Astrocyte of the hippocampus (primary cell): ENCODE data around the gene PTGIS.

Source experiments
- DNase-seq: peaks from one replicate; pipeline ENCODE4 v3.0.0; 2011; ENCODE audit warnings: low read depth, low spot score

PTGIS gene

GRCh38 chr20:49470922-49471321 lies 97.0 kb downstream of the PTGIS start:
- no peak for DNase-seq

DNA sequence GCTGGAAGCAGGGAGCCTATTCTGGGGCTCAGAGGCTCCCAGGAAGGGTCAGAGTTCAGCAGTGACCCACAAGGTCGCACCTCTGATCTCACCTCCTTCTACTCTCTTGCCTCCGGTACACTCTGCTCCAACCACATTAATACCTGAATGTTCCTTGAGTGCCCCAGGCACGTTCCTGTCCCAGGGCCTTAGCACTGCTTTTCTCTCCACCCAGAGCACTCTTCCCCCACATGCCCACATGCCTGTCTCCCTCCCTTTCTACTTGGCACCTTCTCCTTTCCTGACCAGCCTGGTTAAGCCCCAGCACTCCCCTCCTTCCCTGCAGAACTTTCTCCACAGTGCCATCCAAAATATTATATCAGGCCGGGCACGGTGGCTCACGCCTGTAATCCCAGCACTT lies 98.9 kb downstream of the PTGIS start:
- DNase-seq: no peak

GRCh38 chr20:49468412-49468811 lies 99.5 kb downstream of the PTGIS start:
- DNase-seq: no peak

DNA sequence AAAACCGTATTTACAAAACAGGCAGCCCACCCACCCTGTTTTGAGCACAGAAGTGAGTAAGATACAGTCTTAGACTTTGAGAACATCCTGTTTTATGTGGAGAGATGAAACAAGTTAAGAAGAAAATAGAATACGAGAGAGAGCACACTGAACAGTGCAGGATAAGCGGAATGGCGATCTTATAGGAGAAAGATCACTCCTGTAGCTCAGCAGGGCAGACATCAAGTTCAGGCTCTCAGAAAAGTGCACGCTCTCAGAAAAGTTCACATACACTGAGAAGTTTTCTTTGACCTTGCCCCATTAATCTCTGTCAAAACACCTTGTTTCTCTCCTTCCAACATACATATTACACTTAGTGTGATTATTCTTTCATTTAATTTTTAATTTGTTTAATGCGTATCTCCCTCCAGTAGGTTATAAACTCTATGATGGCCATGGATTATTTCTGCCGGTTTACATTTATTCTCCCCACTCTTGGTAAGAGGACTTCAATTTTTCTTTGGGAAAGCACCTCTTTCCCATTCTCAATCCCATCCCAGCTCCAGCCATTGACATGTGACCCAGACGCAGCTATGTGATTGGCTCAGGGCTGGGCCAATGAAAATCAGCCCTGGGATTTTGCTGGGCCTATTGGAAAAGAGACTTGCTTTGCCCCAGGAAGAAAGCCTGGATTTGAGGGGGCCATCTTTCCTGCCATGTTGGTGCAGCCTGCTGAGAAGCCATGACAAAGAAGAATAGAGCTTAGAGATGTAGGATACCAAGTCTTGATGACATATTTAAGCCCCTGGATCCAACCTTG lies 101.6 kb downstream of the PTGIS start:
- no peak for DNase-seq

DNA sequence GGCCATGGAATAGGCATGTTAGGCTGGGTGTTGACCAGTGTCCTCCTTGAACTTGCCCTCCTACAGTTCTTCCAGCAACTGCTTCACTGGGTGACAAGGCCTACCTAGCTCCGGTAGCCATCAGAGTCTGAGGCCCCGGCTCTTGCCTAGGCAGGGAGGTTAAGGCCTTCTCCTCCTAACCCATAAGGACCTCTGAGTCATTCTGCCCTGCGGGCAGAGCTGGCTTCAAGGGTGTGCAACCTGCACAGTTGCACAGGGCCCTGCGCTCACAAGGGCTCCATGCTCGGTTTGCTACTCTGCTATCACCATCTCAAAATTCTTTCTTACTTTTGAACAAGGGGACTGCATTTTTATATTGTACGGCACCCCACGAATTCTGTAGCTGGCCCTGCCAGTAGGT lies 103.4 kb downstream of the PTGIS start:
- no peak for DNase-seq

DNA sequence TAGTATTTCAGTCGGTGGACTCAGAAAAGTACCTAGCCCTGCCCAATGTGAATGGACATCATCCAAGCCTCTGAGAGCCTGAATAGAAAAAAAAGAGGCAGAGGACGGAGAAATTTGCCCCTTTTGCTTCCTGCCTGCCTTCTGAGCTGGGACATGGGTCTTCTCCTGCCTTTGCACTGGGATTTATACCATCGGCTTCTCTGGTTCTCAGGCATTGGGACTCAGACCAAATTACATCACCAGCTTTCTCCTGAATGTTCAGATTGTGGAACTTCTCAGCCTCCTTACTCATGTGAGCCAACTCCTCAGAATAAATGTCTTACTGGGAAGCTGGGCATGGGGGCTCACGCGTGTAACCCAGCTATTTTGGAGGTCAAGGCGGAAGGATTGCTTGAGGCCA lies 105.3 kb downstream of the PTGIS start:
- DNase-seq: peak; percentile 55

GRCh38 chr20:49461894-49462620 lies 105.9 kb downstream of the PTGIS start:
- DNase-seq: no peak

- peak; percentile 92 for DNase-seq
Observed at GRCh38 chr20:49460916-49461315, 107.0 kb downstream of the PTGIS start.

DNA sequence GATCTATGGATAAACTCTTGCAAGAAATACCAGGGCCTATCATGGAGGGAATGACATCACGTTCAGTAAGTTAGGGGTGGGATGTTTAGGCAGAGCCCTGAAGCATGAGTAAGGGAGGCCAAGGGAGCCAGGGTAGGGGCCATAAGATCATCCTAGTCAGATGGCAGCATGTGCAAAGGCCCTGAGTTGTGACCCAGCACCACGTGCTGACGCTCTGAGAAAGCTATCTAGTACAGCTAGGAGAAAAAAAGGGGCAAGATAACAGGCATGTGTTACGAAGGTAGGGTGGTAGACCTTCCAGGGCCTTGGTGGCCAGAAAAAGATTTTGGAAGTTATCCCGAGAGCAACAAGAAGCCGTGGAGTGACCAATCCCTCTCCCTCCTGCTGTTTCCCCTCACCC lies 107.8 kb downstream of the PTGIS start:
- no peak for DNase-seq

DNA sequence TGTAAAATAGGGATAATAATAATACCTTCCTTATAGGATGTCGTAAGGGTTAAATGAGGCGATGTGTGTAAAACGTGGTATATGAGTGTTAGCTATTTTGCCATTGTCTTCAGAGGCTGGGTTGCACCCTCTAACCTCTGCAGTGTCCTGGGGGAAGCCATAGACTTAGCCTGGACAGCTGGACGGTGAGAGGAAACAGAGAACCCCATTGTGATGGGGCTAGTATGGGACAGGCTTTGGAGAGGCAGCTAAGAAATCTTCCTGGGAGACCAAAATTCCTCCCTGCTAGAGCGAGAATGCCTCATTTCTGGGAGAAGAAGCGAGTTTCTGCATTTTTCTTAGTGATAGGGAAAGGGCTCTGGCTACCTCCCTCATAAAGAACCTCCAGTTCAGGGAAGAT lies 108.3 kb downstream of the PTGIS start:
- no peak for DNase-seq

DNA sequence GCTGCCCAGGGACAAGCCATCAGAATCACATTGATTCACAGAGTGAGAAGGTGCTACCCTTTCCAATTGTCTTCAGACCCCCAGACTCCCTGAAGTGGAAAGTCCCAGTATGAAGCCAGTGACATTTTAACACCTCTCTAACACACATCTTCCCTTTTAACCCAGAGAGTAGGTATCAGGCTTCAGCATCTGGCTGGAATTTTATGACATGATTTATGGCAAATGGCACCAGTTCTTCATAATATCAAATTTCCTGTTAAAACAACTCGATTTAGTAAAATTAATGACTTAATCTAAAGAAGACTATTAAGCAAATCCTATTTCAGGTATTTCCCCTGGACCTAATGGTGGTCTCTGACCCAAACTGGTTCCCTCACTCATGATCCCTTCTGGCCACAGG lies 110.5 kb downstream of the PTGIS start:
- DNase-seq: no peak

DNA sequence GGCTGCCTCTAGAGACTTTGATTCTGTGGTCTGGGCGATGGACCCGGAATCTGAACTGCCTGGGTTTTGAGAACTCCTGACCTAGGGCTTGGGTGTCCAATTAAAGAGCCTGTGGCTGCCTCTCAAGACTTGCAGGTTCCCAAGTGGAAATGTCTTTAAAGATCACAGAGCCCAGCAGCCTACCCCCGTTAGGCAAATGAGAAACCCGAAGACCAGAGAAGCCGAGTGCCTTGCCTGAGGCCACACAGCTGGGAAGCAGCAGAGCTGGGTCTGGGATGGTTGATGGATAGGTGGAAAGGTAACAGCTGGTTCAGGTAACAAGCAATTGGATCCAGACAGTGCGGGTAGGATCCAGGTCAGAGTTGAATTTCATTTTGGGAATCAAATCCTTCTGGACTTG lies 111.3 kb downstream of the PTGIS start:
- no peak for DNase-seq

GRCh38 chr20:49455691-49456090 lies 112.2 kb downstream of the PTGIS start:
- DNase-seq: no peak
